ENCODE results near the gene ADAMTS17.

- TF ChIP-seq CTCF (IDR thresholded peaks at IDR 0.05) (no peak), POLR2AphosphoS5 (IDR thresholded peaks at IDR 0.05; ENCODE audit: low read depth, low read length) (no peak), SIN3A (IDR thresholded peaks at IDR 0.05; ENCODE audit: borderline replicate concordance, insufficient read depth, low read depth, low read length) (no peak), TCF7L2 (IDR thresholded peaks at IDR 0.05; ENCODE audit: low read depth, low read length) (no peak)
- TF ChIP-seq, protein P1, sequence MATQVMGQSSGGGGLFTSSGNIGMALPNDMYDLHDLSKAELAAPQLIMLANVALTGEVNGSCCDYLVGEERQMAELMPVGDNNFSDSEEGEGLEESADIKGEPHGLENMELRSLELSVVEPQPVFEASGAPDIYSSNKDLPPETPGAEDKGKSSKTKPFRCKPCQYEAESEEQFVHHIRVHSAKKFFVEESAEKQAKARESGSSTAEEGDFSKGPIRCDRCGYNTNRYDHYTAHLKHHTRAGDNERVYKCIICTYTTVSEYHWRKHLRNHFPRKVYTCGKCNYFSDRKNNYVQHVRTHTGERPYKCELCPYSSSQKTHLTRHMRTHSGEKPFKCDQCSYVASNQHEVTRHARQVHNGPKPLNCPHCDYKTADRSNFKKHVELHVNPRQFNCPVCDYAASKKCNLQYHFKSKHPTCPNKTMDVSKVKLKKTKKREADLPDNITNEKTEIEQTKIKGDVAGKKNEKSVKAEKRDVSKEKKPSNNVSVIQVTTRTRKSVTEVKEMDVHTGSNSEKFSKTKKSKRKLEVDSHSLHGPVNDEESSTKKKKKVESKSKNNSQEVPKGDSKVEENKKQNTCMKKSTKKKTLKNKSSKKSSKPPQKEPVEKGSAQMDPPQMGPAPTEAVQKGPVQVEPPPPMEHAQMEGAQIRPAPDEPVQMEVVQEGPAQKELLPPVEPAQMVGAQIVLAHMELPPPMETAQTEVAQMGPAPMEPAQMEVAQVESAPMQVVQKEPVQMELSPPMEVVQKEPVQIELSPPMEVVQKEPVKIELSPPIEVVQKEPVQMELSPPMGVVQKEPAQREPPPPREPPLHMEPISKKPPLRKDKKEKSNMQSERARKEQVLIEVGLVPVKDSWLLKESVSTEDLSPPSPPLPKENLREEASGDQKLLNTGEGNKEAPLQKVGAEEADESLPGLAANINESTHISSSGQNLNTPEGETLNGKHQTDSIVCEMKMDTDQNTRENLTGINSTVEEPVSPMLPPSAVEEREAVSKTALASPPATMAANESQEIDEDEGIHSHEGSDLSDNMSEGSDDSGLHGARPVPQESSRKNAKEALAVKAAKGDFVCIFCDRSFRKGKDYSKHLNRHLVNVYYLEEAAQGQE (IDR thresholded peaks at IDR 0.05; ENCODE audit: insufficient read depth in 1 of 2, low read depth in 2 of 2, low read length in 1 of 2) = no peak
Observed at GRCh38 chr15:100125401-100126191, 216.2 kb downstream of the ADAMTS17 start.
